HG03159 (cell line): Measurements from ENCODE around the gene SMIM29.

Experiments used
- ATAC-seq: cut with Tn5 transposase; IDR thresholded peaks from one replicate; pipeline ENCODE4 v1.9.1; 2021; ENCODE audit warnings: mild to moderate bottlenecking, moderate library complexity; ENCODE audit not compliant: unreplicated experiment

Gene SMIM29

GRCh38 chr6:34241351-34242215 lies 7.2 kb downstream of the SMIM29 start:
- no peak for ATAC-seq

GRCh38 chr6:34240329-34241248 lies 8.2 kb downstream of the SMIM29 start:
- no peak for ATAC-seq

- ATAC-seq, result no peak
Observed at GRCh38 chr6:34239893-34240292, 8.9 kb downstream of the SMIM29 start.

- ATAC-seq, result no peak
Observed at GRCh38 chr6:34239500-34239825, 9.3 kb downstream of the SMIM29 start.

GRCh38 chr6:34238585-34239499 lies 10.0 kb downstream of the SMIM29 start:
- no peak for ATAC-seq

- ATAC-seq, result no peak
Observed at GRCh38 chr6:34237722-34238584, 10.9 kb downstream of the SMIM29 start.

- ATAC-seq, result peak; percentile 11
Observed at GRCh38 chr6:34237316-34237721, 11.5 kb downstream of the SMIM29 start.

GRCh38 chr6:34236443-34237315 lies 12.1 kb downstream of the SMIM29 start, which contains the start of gene HMGA1:
Gene HMGA1, plus strand, starts transcription at chr6:34236873. Its CDS starts 3,908 bp downstream, at chr6:34240781.
- ATAC-seq, result peak; percentile 70

GRCh38 chr6:34236131-34236442 lies 12.7 kb downstream of the SMIM29 start:
- ATAC-seq, result peak; percentile 11

- ATAC-seq, result no peak
Observed at GRCh38 chr6:34235307-34236130, 13.3 kb downstream of the SMIM29 start.

- no peak for ATAC-seq
Observed at GRCh38 chr6:34234667-34235306, 14.0 kb downstream of the SMIM29 start.

- ATAC-seq, result no peak
Observed at GRCh38 chr6:34233867-34234266, 14.9 kb downstream of the SMIM29 start.

GRCh38 chr6:34232901-34233300 lies 15.9 kb downstream of the SMIM29 start:
- no peak for ATAC-seq

GRCh38 chr6:34231566-34232336 lies 17.1 kb downstream of the SMIM29 start:
- no peak for ATAC-seq

GRCh38 chr6:34230653-34231371 lies 18.0 kb downstream of the SMIM29 start:
- ATAC-seq, result no peak

GRCh38 chr6:34229877-34230276 lies 18.9 kb downstream of the SMIM29 start:
- ATAC-seq, result no peak
